GM12865 (cell line): ENCODE results near the gene ABCA1.
A peak's percentile ranks its signal among the peaks of the same experiment; 100 is the strongest.

Experiments
- DNase-seq: peaks from one replicate; pipeline ENCODE4 v3.0.0; 2010; ENCODE audit warnings: low read depth
- H3K4me3 ChIP-seq: 2 replicates; pipeline ENCODE4 v1.5.1; 2011; ENCODE audit warnings: mild to moderate bottlenecking, low read depth, low read length, control low read depth
- TF ChIP-seq, protein P1 (sequence below): IDR thresholded peaks from 2 replicates; pipeline ENCODE4 v1.5.1; 2011; ENCODE audit warnings: low read length, control low read depth, low read depth, inconsistent platforms; ENCODE audit not compliant: insufficient read depth; ENCODE audit errors: missing control alignments

The ABCA1 gene

DNA sequence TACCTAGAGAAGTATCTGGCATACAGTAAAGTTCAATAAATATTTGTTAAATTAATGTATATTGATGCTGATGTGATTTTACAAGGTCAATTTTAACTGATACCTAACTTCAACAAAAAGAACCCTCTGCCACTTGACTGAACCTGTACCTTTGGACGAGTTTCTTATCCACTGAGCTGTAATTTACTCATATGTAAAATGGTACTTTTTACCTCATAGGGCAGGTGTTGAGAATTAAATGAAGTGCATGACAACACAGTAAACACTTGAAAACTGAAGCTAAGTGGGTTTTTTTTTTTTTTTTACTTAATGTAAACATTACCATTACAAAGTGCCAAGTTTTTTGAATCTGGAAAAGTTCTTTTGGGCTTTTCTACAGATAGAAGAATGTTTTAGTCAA lies 148.6 kb downstream of the ABCA1 start:
- H3K4me3 ChIP-seq = no peak overlapping the region
- no peak for DNase-seq
- TF ChIP-seq, protein P1, sequence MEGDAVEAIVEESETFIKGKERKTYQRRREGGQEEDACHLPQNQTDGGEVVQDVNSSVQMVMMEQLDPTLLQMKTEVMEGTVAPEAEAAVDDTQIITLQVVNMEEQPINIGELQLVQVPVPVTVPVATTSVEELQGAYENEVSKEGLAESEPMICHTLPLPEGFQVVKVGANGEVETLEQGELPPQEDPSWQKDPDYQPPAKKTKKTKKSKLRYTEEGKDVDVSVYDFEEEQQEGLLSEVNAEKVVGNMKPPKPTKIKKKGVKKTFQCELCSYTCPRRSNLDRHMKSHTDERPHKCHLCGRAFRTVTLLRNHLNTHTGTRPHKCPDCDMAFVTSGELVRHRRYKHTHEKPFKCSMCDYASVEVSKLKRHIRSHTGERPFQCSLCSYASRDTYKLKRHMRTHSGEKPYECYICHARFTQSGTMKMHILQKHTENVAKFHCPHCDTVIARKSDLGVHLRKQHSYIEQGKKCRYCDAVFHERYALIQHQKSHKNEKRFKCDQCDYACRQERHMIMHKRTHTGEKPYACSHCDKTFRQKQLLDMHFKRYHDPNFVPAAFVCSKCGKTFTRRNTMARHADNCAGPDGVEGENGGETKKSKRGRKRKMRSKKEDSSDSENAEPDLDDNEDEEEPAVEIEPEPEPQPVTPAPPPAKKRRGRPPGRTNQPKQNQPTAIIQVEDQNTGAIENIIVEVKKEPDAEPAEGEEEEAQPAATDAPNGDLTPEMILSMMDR = no peak

- TF ChIP-seq, protein P1 = no peak
- H3K4me3 ChIP-seq = no peak overlapping the region
- no peak for DNase-seq
Measured at GRCh38 chr9:104778802-104779201, 149.2 kb downstream of the ABCA1 start.

DNA sequence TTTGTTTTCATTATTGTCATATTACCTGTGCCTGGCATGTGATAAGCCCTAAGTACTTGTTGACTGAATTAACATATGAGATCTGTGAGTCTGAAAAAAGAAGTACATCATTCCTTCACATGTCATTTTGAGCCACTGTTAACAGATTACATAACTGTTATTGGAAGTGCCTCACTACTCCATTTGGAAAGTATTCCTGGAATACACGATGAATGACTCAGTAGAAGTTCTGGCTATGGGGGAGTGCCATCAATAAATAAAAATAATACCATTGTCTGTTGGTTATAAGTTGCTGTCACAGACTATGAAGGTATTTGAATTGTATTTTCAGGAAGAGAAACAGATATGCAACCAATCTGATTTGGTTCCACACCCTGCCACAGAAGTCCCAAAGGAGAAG lies 151.2 kb downstream of the ABCA1 start:
- DNase-seq = no peak
- H3K4me3 ChIP-seq = no peak overlapping the region
- TF ChIP-seq, protein P1 = no peak

GRCh38 chr9:104775976-104776375 lies 152.0 kb downstream of the ABCA1 start:
- DNase-seq = no peak
- TF ChIP-seq, protein P1 = no peak
- no peak overlapping the region for H3K4me3 ChIP-seq

GRCh38 chr9:104775574-104775936 lies 152.4 kb downstream of the ABCA1 start:
- peak; percentile 65 for DNase-seq
- no peak overlapping the region for H3K4me3 ChIP-seq
- TF ChIP-seq, protein P1 = no peak

GRCh38 chr9:104774831-104775573 lies 153.0 kb downstream of the ABCA1 start:
- peak overlapping the region; percentile 52 for H3K4me3 ChIP-seq
- TF ChIP-seq, protein P1 = no peak
- peak; percentile 80 for DNase-seq

DNA sequence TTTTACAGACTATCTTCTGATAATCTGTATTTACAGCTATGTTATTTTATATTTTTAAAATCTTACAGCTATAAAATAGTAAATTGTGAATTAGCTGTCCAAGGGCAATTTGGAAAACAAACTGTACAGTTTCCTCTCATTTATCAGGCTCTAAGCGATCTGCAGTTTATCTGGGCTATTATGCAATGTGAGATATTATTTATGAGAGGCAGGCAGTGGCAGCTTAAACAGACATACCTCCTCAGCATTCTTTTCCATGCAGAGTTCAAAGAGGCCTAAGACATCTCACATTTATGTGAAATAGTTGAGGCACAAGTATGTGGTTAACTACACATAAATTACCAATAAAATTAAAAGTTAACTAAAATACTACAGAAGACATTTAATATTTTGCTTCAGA lies 153.8 kb downstream of the ABCA1 start:
- DNase-seq = no peak
- TF ChIP-seq, protein P1 = no peak

More for the DNA sequence above, 153.8 kb downstream of the ABCA1 start:
- peak overlapping the region; percentile 52; the same call in 1 of the 2 replicates for H3K4me3 ChIP-seq
